Hematopoietic multipotent progenitor cell treated with erythropoietin and hydrocortisone succinate and interleukin-3 and kit ligand, for 6 days (in vitro differentiated cells): ENCODE data around the gene APLF.
"Not testable (repeated sequence)": the region's sequence is repeated elsewhere in the genome, so short reads cannot be mapped to it uniquely, and the experiment has no call there.

Experiments used
- DNase-seq: peaks from one replicate; pipeline ENCODE4 v3.0.0-alpha.2; 2015

The APLF gene

GRCh38 chr2:68441179-68441993, 26.0 kb upstream of the APLF start:
- DNase-seq = peak; percentile 99

- no peak for DNase-seq
These were observed 25.4 kb upstream of the APLF start for GRCh38 chr2:68441994-68442322.

- DNase-seq = not testable (repeated sequence)
These were observed 21.0 kb upstream of the APLF start for GRCh38 chr2:68446425-68446824.

DNA sequence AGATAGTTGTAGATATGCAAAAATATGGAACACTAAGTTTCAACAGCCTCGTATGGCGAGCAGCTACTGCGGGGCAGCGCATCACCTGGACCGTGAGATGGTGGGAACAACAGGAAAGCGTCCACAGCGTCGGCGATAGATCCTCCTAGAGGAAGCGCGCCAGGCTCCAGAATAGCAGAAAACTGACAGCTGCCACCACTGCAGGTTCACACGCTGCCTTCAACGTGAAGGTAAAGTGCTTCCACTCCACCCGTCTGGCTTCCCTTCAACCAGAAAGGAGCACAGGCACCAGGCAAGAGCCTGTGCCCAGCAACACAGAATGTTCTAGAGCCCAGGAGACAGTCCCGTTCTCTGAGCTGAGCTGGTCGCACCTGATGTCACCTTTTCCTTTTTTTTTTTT, 20.3 kb upstream of the APLF start:
- no peak for DNase-seq

GRCh38 chr2:68448671-68449653, 18.4 kb upstream of the APLF start:
- no peak for DNase-seq

DNA sequence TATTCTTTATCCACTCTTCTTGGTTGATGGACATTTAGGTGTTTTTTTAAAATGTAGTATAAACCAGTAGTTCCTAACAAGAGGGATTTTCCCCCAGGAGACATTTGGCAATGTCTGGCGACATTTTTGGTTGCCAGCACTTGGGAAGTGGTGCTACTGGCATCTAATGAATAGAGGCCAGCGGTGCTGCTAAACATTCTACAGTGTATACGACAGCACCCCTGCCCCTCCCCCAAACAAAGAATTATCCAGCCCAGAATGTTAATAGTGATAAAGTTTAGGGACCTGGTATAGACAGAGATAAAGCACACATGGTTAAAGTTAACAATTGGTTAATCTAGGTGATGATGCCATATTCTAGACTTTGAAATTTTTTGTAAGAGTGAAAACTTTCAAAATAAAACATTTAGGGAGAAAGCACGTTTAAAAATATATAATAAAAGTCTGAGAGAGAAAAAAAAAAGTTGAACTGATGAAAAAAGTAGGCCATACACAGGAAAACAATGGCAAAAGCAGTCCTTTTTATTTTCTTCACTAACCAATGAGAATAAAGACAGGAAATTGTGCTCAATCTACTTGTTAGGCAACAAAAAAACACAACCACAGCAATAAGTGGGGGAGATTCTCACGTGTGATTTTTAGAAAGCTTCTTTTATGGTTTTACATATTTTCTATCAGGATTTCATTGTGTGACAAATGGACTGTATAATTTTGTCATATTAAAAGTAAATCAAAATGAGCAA, 15.1 kb upstream of the APLF start:
- DNase-seq = peak; percentile 62

- no peak for DNase-seq
These were observed 13.5 kb upstream of the APLF start for GRCh38 chr2:68453761-68454360.

GRCh38 chr2:68454719-68455118, 12.7 kb upstream of the APLF start:
- DNase-seq = no peak

DNA sequence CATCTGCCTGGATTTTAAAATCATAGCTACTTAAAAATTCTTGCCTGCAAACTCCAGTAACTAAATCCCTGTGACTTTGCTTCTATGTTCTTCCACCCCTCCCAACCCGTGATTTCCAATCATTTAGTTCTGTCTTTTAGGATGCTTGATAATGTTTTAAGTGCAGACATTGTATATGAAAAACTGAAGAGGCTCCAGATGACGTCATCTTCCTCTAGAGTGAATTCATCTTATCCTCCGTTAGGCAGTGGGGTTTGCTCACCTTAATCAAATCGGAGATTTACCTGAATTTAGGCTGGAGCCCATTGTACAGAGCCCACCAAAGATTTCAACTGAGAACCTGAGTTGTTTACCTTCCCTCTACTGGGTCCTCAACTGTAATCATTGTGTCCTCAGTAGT, 11.2 kb upstream of the APLF start:
- DNase-seq = no peak

DNA sequence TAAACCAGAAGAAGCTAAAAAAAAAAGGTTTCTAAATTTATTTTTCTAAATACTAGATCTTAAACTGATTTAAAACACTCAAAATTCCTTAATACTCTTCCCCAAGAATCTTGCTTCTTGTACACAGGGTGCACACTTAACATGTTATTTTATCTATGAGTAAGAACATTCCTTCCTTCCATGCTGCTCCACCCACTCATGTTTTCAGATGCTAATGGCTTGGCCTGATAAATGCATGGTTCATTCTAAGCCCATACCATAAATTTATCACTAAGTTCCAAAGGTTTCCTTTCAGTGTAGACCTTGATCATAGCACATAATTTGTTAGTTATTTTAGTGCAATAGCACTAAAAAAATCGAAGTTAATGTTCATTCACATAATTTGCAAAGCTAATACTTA, 8.4 kb upstream of the APLF start:
- peak; percentile 75 for DNase-seq

DNA sequence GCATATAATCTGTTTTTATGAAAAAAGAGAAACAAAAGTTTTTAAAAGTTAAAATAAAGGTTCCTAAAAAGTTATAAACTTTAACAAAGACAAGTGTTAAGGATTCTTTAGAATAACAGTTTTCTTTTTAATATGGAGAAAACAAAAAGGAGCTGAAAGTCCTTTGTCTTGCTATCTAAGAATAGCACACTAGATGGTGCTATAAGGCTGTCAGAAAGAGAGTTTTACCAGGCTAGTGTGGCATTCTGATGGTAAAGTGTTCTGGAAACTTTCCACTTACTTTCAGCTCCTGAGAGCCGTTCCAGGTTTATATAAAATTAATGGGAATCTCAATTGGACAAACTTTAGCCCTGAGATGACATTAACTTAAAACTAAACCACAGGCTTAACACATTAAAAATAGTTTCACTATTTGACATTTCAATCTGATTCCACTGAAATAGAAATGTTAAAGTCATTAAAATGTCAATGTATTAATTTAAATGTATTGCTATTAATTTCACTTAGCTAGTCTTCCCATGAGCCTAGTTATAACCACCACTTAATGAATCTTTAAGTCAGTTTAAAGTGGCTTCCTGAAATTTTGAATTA, 4.0 kb upstream of the APLF start:
- peak; percentile 88 for DNase-seq

- peak; percentile 50 for DNase-seq
These were observed 2.7 kb upstream of the APLF start for GRCh38 chr2:68464651-68465050.

DNA sequence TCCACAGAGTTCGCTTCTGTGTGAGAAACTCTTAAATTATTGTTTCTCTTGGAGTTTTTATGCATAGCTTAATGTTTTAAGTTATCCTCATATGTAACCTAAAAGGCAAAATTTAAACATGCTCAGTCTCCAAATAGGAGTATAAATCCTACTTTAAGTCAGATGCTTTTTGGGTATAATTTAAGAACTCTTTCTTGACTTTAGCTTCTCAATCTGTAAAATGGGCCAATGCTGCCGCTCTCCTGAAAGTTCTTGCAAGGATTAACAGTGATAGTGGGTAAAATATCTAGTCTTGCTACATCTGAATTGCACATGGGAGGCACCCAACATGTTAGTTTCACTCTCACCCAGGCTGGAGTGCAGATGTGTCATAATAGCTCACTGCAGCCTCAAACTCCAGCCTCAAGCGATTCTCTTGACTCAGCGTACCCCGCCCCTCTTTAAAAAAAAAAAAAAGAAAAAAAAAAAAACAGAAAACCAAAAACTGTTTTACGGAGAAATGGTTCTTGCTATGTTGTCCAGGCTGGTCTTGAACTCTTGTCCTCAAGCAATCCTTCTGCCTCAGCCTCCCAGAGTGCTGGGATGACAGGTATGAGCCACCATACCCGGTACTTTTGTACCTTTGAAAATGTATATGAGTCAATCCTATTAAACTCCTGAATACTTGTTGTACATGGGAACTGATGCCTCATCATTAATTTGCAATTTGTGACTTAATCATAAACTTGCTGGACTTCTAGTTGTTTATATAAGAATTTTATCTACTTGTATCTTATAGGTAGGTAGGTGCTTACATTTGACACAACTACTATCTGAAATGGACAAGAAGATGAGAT, 2.1 kb upstream of the APLF start:
- DNase-seq = peak; percentile 47

DNA sequence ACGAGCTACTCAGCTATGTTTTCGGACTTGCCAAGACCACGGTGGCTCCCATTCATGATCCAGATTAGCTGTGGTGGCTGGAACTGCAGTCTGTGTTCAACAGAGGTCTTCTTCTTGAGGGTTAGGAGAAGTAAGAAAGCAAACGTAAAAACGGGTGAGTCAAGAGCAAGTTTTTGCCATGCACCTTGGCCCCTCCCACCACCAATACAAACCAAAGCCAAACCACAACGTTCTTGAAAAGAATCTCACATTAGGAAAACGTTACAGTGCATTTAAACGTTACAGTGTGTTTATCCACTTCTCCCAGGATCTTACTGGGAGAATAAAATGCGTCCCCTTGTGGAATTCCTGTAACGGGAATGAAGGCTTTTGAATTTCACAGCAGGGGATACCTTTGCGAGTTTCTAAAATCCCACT, 1.0 kb upstream of the APLF start:
- peak; percentile 73 for DNase-seq

- DNase-seq = no peak
These were observed 658 bp upstream of the APLF start for GRCh38 chr2:68466778-68467076.

GRCh38 chr2:68468801-68469200, 1.4 kb downstream of the APLF start:
- no peak for DNase-seq

GRCh38 chr2:68469935-68470334, 2.5 kb downstream of the APLF start:
- DNase-seq = no peak

GRCh38 chr2:68471385-68471784, 4.0 kb downstream of the APLF start:
- no peak for DNase-seq

DNA sequence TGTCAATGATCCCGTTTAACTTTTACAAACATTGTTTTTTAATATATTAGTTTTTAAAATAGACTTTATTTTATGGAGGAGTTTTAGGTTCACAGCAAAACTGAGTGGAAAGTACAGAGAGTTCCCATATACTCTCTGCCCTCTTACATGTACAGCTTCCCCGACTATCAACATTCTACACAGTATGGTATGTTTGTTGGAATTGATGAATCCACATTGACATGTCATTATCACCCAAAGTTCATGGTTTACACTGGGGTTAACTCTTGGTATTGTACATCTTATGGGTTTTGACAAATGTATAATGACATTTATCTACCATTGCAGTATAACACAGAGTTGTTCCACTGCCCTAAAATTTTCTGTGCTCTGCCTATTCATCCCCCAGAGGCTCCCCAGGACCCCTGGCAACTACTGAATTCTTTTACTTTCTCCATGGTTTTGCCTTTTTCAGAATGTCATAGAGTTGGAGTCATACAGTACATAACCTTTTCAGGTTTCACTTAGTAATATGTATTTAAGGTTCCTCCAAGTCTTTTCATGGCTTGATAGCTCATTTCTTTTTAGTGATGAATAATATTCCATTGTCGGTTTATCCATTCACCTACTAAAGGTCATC, 5.5 kb downstream of the APLF start:
- no peak for DNase-seq

GRCh38 chr2:68475110-68475509, 7.7 kb downstream of the APLF start:
- no peak for DNase-seq

GRCh38 chr2:68475576-68475975, 8.2 kb downstream of the APLF start:
- DNase-seq = no peak
